Endodermal cell (in vitro differentiated cells): ENCODE measurements around the gene SGMS2. TPM values are rescaled to one million over a fixed set of nuclear protein-coding genes. Genes with fewer than 3 reads are reported as not detected.

Source experiments
- DNase-seq: peaks from one replicate; pipeline ENCODE4 v3.0.0-alpha.2; 2017
- H3K27ac ChIP-seq: 2 replicates; pipeline ENCODE4 v1.5.1; 2013; ENCODE audit warnings: mild to moderate bottlenecking, low read depth, low read length, moderate library complexity
- H3K27me3 ChIP-seq: 2 replicates; pipeline ENCODE4 v1.6.1; 2013; ENCODE audit warnings: mild to moderate bottlenecking, low read length, moderate library complexity; ENCODE audit not compliant: insufficient read depth, control insufficient read depth, poor library complexity, severe bottlenecking
- H3K36me3 ChIP-seq: 2 replicates; pipeline ENCODE4 v1.7.0; 2013; ENCODE audit warnings: mild to moderate bottlenecking, low read length, moderate library complexity; ENCODE audit not compliant: control insufficient read depth, insufficient read depth
- H3K4me1 ChIP-seq: one replicate; pipeline ENCODE4 v1.7.0; 2013; ENCODE audit warnings: low read length; ENCODE audit not compliant: control insufficient read depth, insufficient read depth
- H3K4me3 ChIP-seq: 2 replicates; pipeline ENCODE4 v1.5.1; 2013; ENCODE audit warnings: mild to moderate bottlenecking, low read length, moderate library complexity
- H3K9ac ChIP-seq: 2 replicates; pipeline ENCODE4 v1.6.1; 2013; ENCODE audit warnings: mild to moderate bottlenecking, low read length, moderate library complexity; ENCODE audit not compliant: poor library complexity, severe bottlenecking; ENCODE audit errors: extremely low read depth
- H3K9me3 ChIP-seq: 2 replicates; pipeline ENCODE4 v1.6.1; 2013; ENCODE audit warnings: mild to moderate bottlenecking, low read length, moderate library complexity; ENCODE audit not compliant: control insufficient read depth
- H3K27ac Mint-ChIP-seq: 2 replicates; pipeline ENCODE4 v1.8.0; 2020; ENCODE audit warnings: mixed read lengths
- H3K27me3 Mint-ChIP-seq: 2 replicates; pipeline ENCODE4 v1.8.0; 2021; ENCODE audit warnings: mild to moderate bottlenecking, mixed read lengths; ENCODE audit not compliant: insufficient read depth
- H3K36me3 Mint-ChIP-seq: 2 replicates; pipeline ENCODE4 v1.8.0; 2020; ENCODE audit warnings: low read depth, mixed read lengths
- H3K4me1 Mint-ChIP-seq: 2 replicates; pipeline ENCODE4 v1.8.0; 2020; ENCODE audit warnings: mixed read lengths
- H3K4me3 Mint-ChIP-seq: 2 replicates; pipeline ENCODE4 v1.8.0; 2020; ENCODE audit warnings: mild to moderate bottlenecking, moderate library complexity, mixed read lengths
- H3K9me3 Mint-ChIP-seq: 2 replicates; pipeline ENCODE4 v1.8.0; 2020; ENCODE audit warnings: mild to moderate bottlenecking, mixed read lengths
- WGBS, 2 experiments: methylation state at CpG; one replicate each; pipeline versions ENCODE4 v1.1.5 to v1.1.7; 2013; ENCODE audit warnings: missing lambda C conversion rate in 2 of 2, mixed read lengths in 1 of 2; ENCODE audit not compliant: insufficient coverage in 1 of 2, insufficient read length in 1 of 2; 5-methylcytosine and 5-hydroxymethylcytosine counted together
- total RNA-seq, 2 donors: library from RNA; stranded (reverse); fragmentation: NEBNext Ultra II Directional in 1 of 2; extraction: Animal tissue kit (Norgen Biotek cat#: 25700) in 1 of 2; gene quantifications; 2 replicates in 1 of 2; 3 replicates in 1 of 2; pipeline ENCODE4 v1.2.1, GENCODE V29; 2021
- TF ChIP-seq, protein P1 (sequence below): fragments of 200-600 bp; sonication (generic); conservative IDR thresholded peaks from 2 replicates; pipeline ENCODE4 v1.5.0; 2021; ENCODE audit warnings: antibody characterized with exemption, mild to moderate bottlenecking

Gene SGMS2
- total RNA-seq, 2 donors from 2014 or later = 0.11 to 0.62 TPM

- Mint-ChIP-seq H3K4me3 (no peak overlapping the region), H3K27ac (no peak overlapping the region), H3K4me1 (no peaks in the 10 kb centered on the region), H3K36me3 (no peaks in the 10 kb centered on the region), H3K27me3 (no peaks in the 10 kb centered on the region), H3K9me3 (peaks cover 10% of the 10 kb centered on the region)
- WGBS, 2 experiments = 84 to 87% methylated on average over 2 of the region's 2 CpGs
- no peaks in the 10 kb centered on the region for H3K9me3 ChIP-seq
- H3K27ac ChIP-seq = no peak overlapping the region
- no peak for DNase-seq
- TF ChIP-seq, protein P1, sequence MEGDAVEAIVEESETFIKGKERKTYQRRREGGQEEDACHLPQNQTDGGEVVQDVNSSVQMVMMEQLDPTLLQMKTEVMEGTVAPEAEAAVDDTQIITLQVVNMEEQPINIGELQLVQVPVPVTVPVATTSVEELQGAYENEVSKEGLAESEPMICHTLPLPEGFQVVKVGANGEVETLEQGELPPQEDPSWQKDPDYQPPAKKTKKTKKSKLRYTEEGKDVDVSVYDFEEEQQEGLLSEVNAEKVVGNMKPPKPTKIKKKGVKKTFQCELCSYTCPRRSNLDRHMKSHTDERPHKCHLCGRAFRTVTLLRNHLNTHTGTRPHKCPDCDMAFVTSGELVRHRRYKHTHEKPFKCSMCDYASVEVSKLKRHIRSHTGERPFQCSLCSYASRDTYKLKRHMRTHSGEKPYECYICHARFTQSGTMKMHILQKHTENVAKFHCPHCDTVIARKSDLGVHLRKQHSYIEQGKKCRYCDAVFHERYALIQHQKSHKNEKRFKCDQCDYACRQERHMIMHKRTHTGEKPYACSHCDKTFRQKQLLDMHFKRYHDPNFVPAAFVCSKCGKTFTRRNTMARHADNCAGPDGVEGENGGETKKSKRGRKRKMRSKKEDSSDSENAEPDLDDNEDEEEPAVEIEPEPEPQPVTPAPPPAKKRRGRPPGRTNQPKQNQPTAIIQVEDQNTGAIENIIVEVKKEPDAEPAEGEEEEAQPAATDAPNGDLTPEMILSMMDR = no peak
- no peak overlapping the region for H3K4me3 ChIP-seq
- H3K27me3 ChIP-seq = no peaks in the 10 kb centered on the region
- no peaks in the 10 kb centered on the region for H3K36me3 ChIP-seq
- H3K9ac ChIP-seq = no peak overlapping the region
- H3K4me1 ChIP-seq = no peaks in the 10 kb centered on the region
Measured at GRCh38 chr4:107850438-107850837, 25.7 kb downstream of the SGMS2 start.

DNA sequence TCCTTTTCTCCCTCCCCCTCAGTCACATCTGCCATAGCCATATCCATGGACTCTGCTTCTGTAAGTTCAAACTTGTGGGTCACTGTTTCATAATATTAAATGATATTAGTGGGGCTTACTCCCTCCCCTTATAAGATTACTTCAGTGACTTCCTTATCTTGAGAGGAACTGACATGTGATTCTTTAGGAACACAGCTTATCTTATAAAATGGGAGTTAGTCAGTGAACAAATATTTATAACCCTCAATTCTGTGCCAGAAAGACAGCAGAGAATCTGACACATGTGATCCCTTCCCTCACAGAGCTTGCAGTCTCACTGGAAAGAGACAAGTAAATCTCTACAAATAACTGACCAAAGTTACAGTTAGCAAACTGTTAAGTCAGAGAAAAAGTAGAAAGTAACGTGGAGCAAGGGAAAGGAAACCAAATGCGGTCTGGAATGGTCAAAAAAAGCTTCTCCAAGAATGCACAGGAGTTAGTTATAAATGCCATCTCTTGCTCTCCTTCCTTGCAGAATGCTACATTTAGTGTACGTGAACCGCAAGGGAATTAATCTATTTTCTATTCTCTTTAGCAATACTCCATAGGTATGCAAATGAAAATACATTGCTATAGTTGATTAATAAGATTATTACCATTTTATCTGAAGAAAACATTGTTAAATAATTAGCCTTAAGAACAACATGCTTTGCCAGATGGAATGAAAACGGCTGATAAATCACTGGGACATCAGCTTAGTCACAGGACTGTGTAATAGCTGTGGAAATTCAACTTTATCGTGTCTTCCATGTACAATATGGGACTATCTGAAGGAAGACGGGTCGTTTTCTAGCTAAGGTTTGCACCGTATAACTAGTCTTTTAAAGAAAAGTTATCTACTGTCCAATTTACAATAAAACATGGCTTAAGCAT is 29.0 kb downstream of the SGMS2 start:
- TF ChIP-seq, protein P1 = no peak
- DNase-seq = no peak
- Histone ChIP-seq H3K9ac (no peak overlapping the region), H3K36me3 (no peaks in the 10 kb centered on the region), H3K27me3 (no peaks in the 10 kb centered on the region), H3K4me1 (no peaks in the 10 kb centered on the region), H3K27ac (no peak overlapping the region), H3K4me3 (no peak overlapping the region), H3K9me3 (no peaks in the 10 kb centered on the region)
- H3K36me3 Mint-ChIP-seq = no peaks in the 10 kb centered on the region
- H3K9me3 Mint-ChIP-seq = no peaks in the 10 kb centered on the region
- H3K4me1 Mint-ChIP-seq = no peaks in the 10 kb centered on the region
- H3K27me3 Mint-ChIP-seq = no peaks in the 10 kb centered on the region
- no peak overlapping the region for H3K27ac Mint-ChIP-seq
- WGBS, 2 experiments = 91% methylated on average over 6 to 9 of the region's 9 CpGs
- no peak overlapping the region for H3K4me3 Mint-ChIP-seq

DNA sequence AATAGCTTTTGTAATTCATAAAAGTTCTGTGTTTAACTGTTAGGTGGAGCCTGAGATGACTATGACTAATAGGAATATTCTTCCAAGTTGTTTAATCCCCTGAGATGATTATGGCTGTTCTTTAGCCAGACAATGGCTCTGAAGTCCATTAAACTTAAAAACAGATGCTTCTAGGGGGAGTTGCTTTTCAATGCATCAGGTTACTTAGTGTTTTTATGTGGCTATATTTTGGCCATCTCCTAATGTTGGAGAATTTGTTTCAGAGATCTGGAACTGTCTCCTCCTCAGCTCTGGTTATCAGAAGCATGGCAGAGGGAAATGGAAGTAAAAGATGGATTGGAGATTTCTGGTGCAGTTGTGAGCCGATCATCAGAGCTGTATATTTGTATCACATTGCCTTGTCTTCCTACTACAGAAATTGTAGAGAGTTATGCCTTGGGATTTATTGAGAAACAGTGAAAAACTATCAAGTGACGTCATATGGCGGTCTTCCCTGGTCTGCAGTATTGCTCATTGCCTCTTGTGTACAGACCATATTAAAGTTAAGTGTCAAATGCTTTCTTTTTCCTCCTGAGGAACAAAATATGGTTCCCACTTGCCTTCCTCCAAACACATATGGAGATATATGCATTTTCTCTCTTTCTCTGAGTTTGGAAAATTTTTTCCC is 29.8 kb downstream of the SGMS2 start:
- WGBS, 2 experiments = 92% methylated on average over 3 of the region's 3 CpGs; no CpG with 5 or more reads in 1 of the 2 experiments
- no peak overlapping the region for H3K4me3 ChIP-seq
- H3K36me3 Mint-ChIP-seq = no peaks in the 10 kb centered on the region

More for the DNA sequence above, 29.8 kb downstream of the SGMS2 start:
- Histone ChIP-seq H3K9me3 (no peaks in the 10 kb centered on the region), H3K9ac (no peak overlapping the region), H3K4me1 (no peaks in the 10 kb centered on the region), H3K27me3 (no peaks in the 10 kb centered on the region), H3K27ac (no peak overlapping the region), H3K36me3 (no peaks in the 10 kb centered on the region)
- TF ChIP-seq, protein P1 = no peak
- no peaks in the 10 kb centered on the region for H3K27me3 Mint-ChIP-seq
- DNase-seq = no peak
- H3K9me3 Mint-ChIP-seq = no peaks in the 10 kb centered on the region
- no peak overlapping the region for H3K27ac Mint-ChIP-seq
- H3K4me3 Mint-ChIP-seq = no peak overlapping the region
- H3K4me1 Mint-ChIP-seq = no peaks in the 10 kb centered on the region
